Pancreas (tissue), 10 donors: ENCODE results near the gene CRYBG2. TPM values are rescaled to one million over a fixed set of nuclear protein-coding genes. Genes with fewer than 3 reads are reported as not detected.

Experiments
- ATAC-seq, 4 donors: fragments of 200-7000 bp; cut with Tn5 transposase; one replicate each; pipeline versions ENCODE4 v1.8.0 to v1.9.1; 2020; ENCODE audit warnings: mild to moderate bottlenecking in 4 of 4, moderate library complexity in 4 of 4
- DNase-seq, 6 donors: peaks; one replicate each; pipeline ENCODE4 v3.0.0-alpha.2; 2020
- FAIRE-seq: peaks from 2 replicates; lab custom pipeline; 2012; peaks lifted over from hg19 to GRCh38; lab: Jason Lieb, UNC
- H3K27ac ChIP-seq, 4 donors: fragments of 200-600 bp; sonication (generic); 1 replicate in 3 of 4; 2 replicates in 1 of 4; pipeline versions ENCODE4 v1.5.0 to v1.8.0; 2020
- H3K27me3 ChIP-seq, 4 donors: fragments of 200-600 bp; one replicate each; pipeline ENCODE4 v1.8.0; 2021
- H3K36me3 ChIP-seq, 3 donors: fragments of 200-600 bp; sonication (generic) in 1 of 3; one replicate each; pipeline versions ENCODE4 v1.5.0 to v1.8.0; 2020 to 2021
- H3K4me1 ChIP-seq, 3 donors: fragments of 200-600 bp; one replicate each; pipeline ENCODE4 v1.8.0; 2021
- H3K4me3 ChIP-seq, 4 donors: fragments of 200-600 bp; sonication (generic) in 2 of 4; one replicate each; pipeline versions ENCODE4 v1.5.0 to v1.8.0; 2020 to 2021
- H3K9me3 ChIP-seq, 4 donors: fragments of 200-600 bp; one replicate each; pipeline ENCODE4 v1.8.0; 2021
- CTCF ChIP-seq, 4 donors: fragments of 200-600 bp; sonication (generic) in 3 of 4; IDR thresholded peaks; one replicate each; pipeline versions ENCODE4 v1.5.0 to v1.8.0; 2021; ENCODE audit warnings: antibody characterized with exemption in 4 of 4
- WGBS, 2 donors: extraction: QIAGEN DNeasy Blood & Tissue Kit; methylation state at CpG; one replicate each; pipeline ENCODE4 v1.1.7; 2013; 5-methylcytosine and 5-hydroxymethylcytosine counted together
- intact Hi-C, 3 donors: fragments of 100-400 bp; cut with DNase I; formaldehyde crosslinking; loops; one replicate each; pipeline versions ENCODE4 v1.11.1 to v1.14.2; 2022
- polyA plus RNA-seq, 2 donors: library from polyadenylated mRNA; stranded (reverse); fragments of 200-250 nt; gene quantifications; one replicate each; pipeline ENCODE4 v1.2.3, GENCODE V29; 2013
- total RNA-seq, 6 donors: library from RNA; stranded (reverse); fragmentation: NEBNext Ultra II Directional in 4 of 6; extraction: Animal tissue kit (Norgen Biotek cat#: 25700) in 4 of 6; gene quantifications; one replicate each; pipeline versions ENCODE4 v1.2.1 to v1.2.4, GENCODE V29; 2021 to 2023
- donor health status: healthy with polysubstance abuse.
- donor health status: DM: no; HTN: no; CAD: no; lungs with moderate emphysema.
- donor health status: DM: no; HTN: no; CAD: no.
- donor health status: control.
- donor health status: control.
- donor health status: Bipolar disorder and iron deficiency.
- donor health status: DM: yes; HTN: yes; CAD: no.
- donor health status: DM: no; HTN: no; CAD: no.
- donor health status: DM: no; HTN: no; CAD: no.
- donor health status: DM: yes; HTN: yes; CAD: no.

Gene CRYBG2
- total and polyA plus RNA-seq, 8 donors, result 0.12 to 2.0 (median 0.60) TPM

- Histone ChIP-seq H3K4me1 (no peaks in the 10 kb centered on the region), H3K27me3 (no peaks in the 10 kb centered on the region), H3K9me3 (no peaks in the 10 kb centered on the region), H3K36me3 (no peaks in the 10 kb centered on the region), H3K27ac (no peak overlapping the region), H3K4me3 (no peak overlapping the region)
- no peak for DNase-seq
- intact Hi-C loops, result loop anchor here in 1 of 3 donors (2.0 kb wide), 1 partner anchor 14 kb away; no protein-coding TSS in a partner anchor
- TF ChIP-seq CTCF (IDR thresholded peaks at IDR 0.05), result no peak
- ATAC-seq, result no peak
- FAIRE-seq, result no peak
- WGBS, 2 donors, result 90 to 91% methylated on average over 12 of the region's 12 CpGs
These were observed 56.7 kb downstream of the CRYBG2 start for GRCh38 chr1:26297057-26297790.

- no peak for TF ChIP-seq CTCF (IDR thresholded peaks at IDR 0.05)
- intact Hi-C loops, result loop anchor here in 1 of 3 donors (2.0 kb wide), 1 partner anchor 14 kb away; no protein-coding TSS in a partner anchor
- WGBS, 2 donors, result 87 to 94% methylated on average over 16 of the region's 16 CpGs
- Histone ChIP-seq H3K27me3 (no peaks in the 10 kb centered on the region), H3K9me3 (no peaks in the 10 kb centered on the region), H3K36me3 (no peaks in the 10 kb centered on the region), H3K27ac (no peak overlapping the region), H3K4me3 (no peak overlapping the region), H3K4me1 (no peaks in the 10 kb centered on the region)
- FAIRE-seq, result no peak
- no peak for ATAC-seq
- no peak for DNase-seq
These were observed 57.4 kb downstream of the CRYBG2 start for GRCh38 chr1:26296340-26297056.

- FAIRE-seq, result no peak
- DNase-seq, result no peak
- WGBS, 2 donors, result 86 to 90% methylated on average over 22 of the region's 22 CpGs
These were observed 58.5 kb downstream of the CRYBG2 start for GRCh38 chr1:26295194-26296138.

More at GRCh38 chr1:26295194-26296138, 58.5 kb downstream of the CRYBG2 start:
- Histone ChIP-seq H3K4me1 (no peaks in the 10 kb centered on the region), H3K27ac (no peak overlapping the region), H3K4me3 (no peak overlapping the region), H3K9me3 (no peaks in the 10 kb centered on the region), H3K27me3 (no peaks in the 10 kb centered on the region), H3K36me3 (no peaks in the 10 kb centered on the region)
- intact Hi-C loops, result loop anchor here in 1 of 3 donors (2.0 kb wide), 1 partner anchor 13 kb away; no protein-coding TSS in a partner anchor
- no peak for TF ChIP-seq CTCF (IDR thresholded peaks at IDR 0.05)
- ATAC-seq, result no peak
